GM12873 (cell line): ENCODE data around the gene HCN4.

Experiments
- CTCF ChIP-seq: IDR thresholded peaks from 2 replicates; pipeline ENCODE4 v1.5.1; 2012; ENCODE audit warnings: low read depth, mild to moderate bottlenecking, moderate library complexity, low read length, control low read depth; ENCODE audit not compliant: insufficient read depth; ENCODE audit errors: missing control alignments

HCN4 gene

DNA sequence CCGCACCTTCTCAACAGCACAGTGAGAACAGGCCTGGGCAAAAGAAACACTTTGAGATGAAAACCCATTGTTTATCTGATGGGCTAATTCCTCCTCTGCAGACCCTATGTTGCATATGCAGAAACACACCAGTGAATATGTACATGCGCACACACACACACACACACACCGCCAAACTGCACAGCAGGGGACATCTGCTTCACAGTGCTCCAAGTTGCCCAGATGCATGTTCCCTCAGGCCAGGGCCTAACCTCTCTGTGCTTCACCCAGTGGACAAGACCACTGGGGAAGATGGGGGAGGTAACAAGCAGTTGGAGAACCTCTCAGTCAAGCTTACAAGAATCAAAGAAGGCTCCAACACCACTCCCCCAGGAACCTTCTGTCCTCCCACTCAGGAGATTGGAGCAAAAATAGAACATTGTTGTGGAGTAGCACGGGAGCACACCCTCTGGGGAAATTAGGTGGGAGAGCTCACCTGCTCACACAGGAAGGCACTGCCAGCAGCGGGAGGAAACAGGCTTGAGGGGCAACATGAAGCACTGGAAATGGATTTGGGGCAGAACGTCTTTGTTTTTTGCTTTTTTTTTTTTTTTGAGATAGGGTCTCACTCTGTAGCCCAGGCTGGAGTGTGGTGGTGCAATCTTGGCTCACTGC, 13.0 kb downstream of the HCN4 start:
- TF ChIP-seq CTCF = no peak

- TF ChIP-seq CTCF = no peak
Measured at GRCh38 chr15:73354241-73354640, 14.5 kb downstream of the HCN4 start.

GRCh38 chr15:73353734-73354133, 15.0 kb downstream of the HCN4 start:
- no peak for TF ChIP-seq CTCF

DNA sequence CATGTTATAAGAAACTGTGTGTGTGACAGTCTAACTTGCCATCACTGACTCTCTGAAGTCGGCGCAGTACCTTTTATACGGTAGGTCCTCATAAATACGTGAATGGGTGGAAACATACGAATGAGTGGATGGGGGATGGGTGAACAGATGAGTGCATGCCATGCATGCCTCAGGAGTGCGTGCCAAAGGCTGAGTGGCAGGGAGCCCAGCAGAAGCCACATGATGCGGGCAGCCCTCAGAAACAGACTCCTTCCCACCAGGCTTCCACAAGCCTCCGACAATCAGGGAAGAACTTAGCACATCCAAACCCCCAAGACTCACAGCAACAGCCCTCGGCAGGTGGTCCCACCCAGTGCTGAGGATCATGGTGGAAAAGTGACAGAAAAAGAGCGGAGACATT, 16.7 kb downstream of the HCN4 start:
- TF ChIP-seq CTCF = no peak

DNA sequence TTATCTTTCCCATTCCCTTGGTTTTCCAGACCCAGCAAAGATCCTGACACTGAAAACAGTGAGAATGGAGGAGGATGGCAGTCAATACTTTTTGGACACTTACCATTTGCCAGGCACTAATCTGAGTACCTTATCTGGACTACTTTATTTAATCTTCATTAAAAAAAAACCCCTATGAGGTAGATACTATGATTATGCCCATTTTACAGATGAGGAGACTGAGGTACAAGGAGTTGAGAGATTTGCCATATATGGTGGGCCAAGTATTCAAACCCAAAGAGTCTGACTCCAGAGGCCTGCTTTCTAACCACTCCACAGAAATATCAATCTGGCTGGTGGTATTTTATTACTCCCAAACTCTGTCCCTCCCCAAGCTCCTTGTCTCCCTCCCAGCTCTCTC, 19.6 kb downstream of the HCN4 start:
- TF ChIP-seq CTCF = no peak

DNA sequence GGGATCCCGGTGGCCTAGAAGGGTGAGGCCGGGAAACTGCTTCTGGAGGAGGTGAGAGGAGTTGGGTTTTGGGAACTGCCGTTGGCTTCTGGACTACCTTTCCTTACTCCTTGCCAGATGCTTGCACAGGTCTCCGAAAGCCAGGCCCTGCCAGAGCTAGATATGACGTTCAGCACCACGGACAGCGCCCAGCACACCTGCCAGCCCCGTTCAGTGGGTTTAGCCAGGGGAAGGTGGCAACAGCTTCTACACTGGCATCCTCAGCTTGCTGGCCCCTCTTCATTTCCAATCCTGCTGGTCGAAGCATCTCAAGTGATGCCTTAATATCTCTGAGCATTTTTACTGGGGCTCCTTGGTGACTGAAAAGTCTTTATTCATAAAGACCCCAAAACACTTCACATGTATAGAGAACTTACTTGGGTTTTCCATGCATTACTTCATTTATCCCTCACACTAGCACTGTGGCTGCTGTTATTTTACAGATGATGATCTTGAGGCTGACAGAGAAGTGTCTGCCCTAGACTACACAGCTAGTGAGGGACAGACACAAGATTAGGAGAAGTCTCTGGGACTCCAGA, 21.9 kb downstream of the HCN4 start:
- TF ChIP-seq CTCF = no peak

- TF ChIP-seq CTCF = no peak
Measured at GRCh38 chr15:73345658-73346057, 23.1 kb downstream of the HCN4 start.
